ENCODE data around the gene TWIST1. TPM values are rescaled to one million over a fixed set of nuclear protein-coding genes. Genes with fewer than 3 reads are reported as not detected.

The TWIST1 gene
- total and polyA plus RNA-seq, 2 of the 13 experiments (the other 11 are each of a cell fraction or from before 2014, with no cell fraction given): not detected

DNA sequence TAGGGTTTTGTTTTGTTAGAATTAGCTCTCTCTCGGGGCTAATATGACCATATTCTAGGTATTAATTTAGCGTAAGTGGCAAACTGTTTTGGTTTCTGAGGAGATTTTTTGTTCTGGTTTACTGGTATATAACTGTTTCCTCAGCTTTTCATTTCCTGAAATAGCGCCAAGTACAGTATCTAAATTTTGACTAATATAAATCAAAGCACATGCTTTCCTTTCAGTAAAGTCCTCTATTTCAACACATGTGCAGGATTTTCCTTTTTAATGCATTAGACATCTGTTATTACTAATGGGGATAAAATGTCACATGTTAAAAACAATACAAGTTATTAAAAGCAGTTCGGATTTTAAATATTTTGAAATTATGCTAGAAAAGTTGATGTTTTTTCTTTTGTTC, 16.4 kb upstream of the TWIST1 start:
- Histone ChIP-seq H3K9ac (ENCODE audit: insufficient read depth, low read depth, low read length) (no peak overlapping the region), H3K9me3 (ENCODE audit: low read length) (peaks cover 24% of the 10 kb centered on the region), H3K27me3 (ENCODE audit: control insufficient read depth in 1 of 2, insufficient read depth in 2 of 2, low read length in 2 of 2) (no peaks in the 10 kb centered on the region), H3K4me2 (ENCODE audit: low read depth, low read length) (no peak overlapping the region), H3K4me3 (replicated peaks in 1 of 3; ENCODE audit: insufficient read depth in 1 of 3, low read depth in 2 of 3, low read length in 3 of 3) (no peak overlapping the region), H3K27ac (ENCODE audit: extremely low read length, insufficient read depth, low read length) (no peak overlapping the region), H2AFZ (ENCODE audit: low read length) (no peak overlapping the region), H3K4me1 (ENCODE audit: insufficient read depth, low read length) (no peaks in the 10 kb centered on the region), H3K36me3 (replicated peaks in 1 of 2; ENCODE audit: control insufficient read depth in 1 of 2, insufficient read depth in 2 of 2, low read length in 2 of 2) (no peaks in the 10 kb centered on the region), H3K79me2 (ENCODE audit: insufficient read depth, low read length) (no peaks in the 10 kb centered on the region), H4K20me1 (ENCODE audit: insufficient read depth, low read length) (no peaks in the 10 kb centered on the region)
- in situ Hi-C loops (cut with HindIII; ENCODE audit: extremely low pct_ligation_motif_present, low pct_unique_long_range_greater_than_20kb) (no loop called here), intact Hi-C loops (cut with micrococcal nuclease; ENCODE audit: unreplicated experiment) (no loop called here)
- DNase-seq (ENCODE audit: low spot score) (no peak), FAIRE-seq (no peak), ATAC-seq (no peak)
- POLR2A ChIA-PET: no interaction called here
- BruUV-seq (replicated peaks): no TSS peak
- WGBS (ENCODE audit: low lambda C conversion rate): 1% methylated on average over 4 of the region's 4 CpGs
- CTCF ChIA-PET (ENCODE audit: low intra/inter-chr PET ratio, low total read pairs): no interaction called here
- TF ChIP-seq ZNF709 (CRISPR knock-in tag; IDR thresholded peaks at IDR 0.05): no peak
- TF ChIP-seq, protein P1, sequence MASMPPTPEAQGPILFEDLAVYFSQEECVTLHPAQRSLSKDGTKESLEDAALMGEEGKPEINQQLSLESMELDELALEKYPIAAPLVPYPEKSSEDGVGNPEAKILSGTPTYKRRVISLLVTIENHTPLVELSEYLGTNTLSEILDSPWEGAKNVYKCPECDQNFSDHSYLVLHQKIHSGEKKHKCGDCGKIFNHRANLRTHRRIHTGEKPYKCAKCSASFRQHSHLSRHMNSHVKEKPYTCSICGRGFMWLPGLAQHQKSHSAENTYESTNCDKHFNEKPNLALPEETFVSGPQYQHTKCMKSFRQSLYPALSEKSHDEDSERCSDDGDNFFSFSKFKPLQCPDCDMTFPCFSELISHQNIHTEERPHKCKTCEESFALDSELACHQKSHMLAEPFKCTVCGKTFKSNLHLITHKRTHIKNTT (CRISPR knock-in tag; IDR thresholded peaks at IDR 0.05): no peak
- TF ChIP-seq ZNF549 (CRISPR knock-in tag; IDR thresholded peaks at IDR 0.05): no peak
- TF ChIP-seq EED (CRISPR knock-in tag; IDR thresholded peaks at IDR 0.05): no peak
- TF ChIP-seq ZNF230 (CRISPR knock-in tag; IDR thresholded peaks at IDR 0.05): no peak
- no peak for TF ChIP-seq NFE2 (CRISPR knock-in tag; IDR thresholded peaks at IDR 0.05)

DNA sequence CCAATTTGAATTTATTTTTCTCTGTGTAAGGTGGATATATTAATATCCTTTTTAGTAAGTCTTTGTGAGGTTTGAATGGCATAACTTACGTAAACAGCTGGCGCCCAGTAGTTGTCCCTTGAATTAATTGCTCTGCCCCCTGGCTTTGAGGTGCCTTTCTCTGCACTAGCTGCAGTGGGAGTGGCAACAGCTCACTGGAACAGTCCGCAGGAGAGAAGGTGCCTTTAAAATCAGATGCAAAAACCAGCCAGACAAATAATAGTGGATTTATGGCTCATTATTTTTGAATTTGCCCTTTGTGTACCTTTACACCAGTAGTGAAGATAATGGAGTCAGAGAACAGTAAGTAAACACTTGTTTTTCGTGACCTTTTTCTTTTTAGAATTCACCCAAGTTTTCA, 16.0 kb upstream of the TWIST1 start:
- BruUV-seq (replicated peaks): no TSS peak
- Histone ChIP-seq H3K9me3 (ENCODE audit: low read length) (peaks cover 24% of the 10 kb centered on the region), H3K27me3 (ENCODE audit: control insufficient read depth in 1 of 2, insufficient read depth in 2 of 2, low read length in 2 of 2) (no peaks in the 10 kb centered on the region), H3K4me1 (ENCODE audit: insufficient read depth, low read length) (no peaks in the 10 kb centered on the region), H3K4me2 (ENCODE audit: low read depth, low read length) (no peak overlapping the region), H3K79me2 (ENCODE audit: insufficient read depth, low read length) (no peaks in the 10 kb centered on the region), H3K4me3 (replicated peaks in 1 of 3; ENCODE audit: insufficient read depth in 1 of 3, low read depth in 2 of 3, low read length in 3 of 3) (no peak overlapping the region), H3K9ac (ENCODE audit: insufficient read depth, low read depth, low read length) (no peak overlapping the region), H2AFZ (ENCODE audit: low read length) (no peak overlapping the region), H3K36me3 (replicated peaks in 1 of 2; ENCODE audit: control insufficient read depth in 1 of 2, insufficient read depth in 2 of 2, low read length in 2 of 2) (no peaks in the 10 kb centered on the region), H3K27ac (ENCODE audit: extremely low read length, insufficient read depth, low read length) (no peak overlapping the region), H4K20me1 (ENCODE audit: insufficient read depth, low read length) (no peaks in the 10 kb centered on the region)
- ATAC-seq (no peak), FAIRE-seq (no peak), DNase-seq (ENCODE audit: low spot score) (no peak)
- intact Hi-C loops (cut with micrococcal nuclease; ENCODE audit: unreplicated experiment) (no loop called here), in situ Hi-C loops (cut with HindIII; ENCODE audit: extremely low pct_ligation_motif_present, low pct_unique_long_range_greater_than_20kb) (no loop called here)
- 1% methylated on average over 4 of the region's 4 CpGs for WGBS (ENCODE audit: low lambda C conversion rate)
- CTCF ChIA-PET (ENCODE audit: low intra/inter-chr PET ratio, low total read pairs): no interaction called here
- POLR2A ChIA-PET: no interaction called here
- no peak for TF ChIP-seq KDM6A (CRISPR knock-in tag; IDR thresholded peaks at IDR 0.05; ENCODE audit: low read depth)
- TF ChIP-seq, protein P2, sequence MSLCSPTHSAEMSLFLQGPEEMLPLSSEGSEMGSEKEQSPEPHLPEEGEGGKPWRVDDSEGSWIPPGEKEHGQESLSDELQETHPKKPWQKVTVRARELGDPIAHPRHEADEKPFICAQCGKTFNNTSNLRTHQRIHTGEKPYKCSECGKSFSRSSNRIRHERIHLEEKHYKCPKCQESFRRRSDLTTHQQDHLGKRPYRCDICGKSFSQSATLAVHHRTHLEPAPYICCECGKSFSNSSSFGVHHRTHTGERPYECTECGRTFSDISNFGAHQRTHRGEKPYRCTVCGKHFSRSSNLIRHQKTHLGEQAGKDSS (CRISPR knock-in tag; IDR thresholded peaks at IDR 0.05; ENCODE audit: borderline replicate concordance, low read depth): no peak
- TF ChIP-seq ZNF329 (CRISPR knock-in tag; IDR thresholded peaks at IDR 0.05; ENCODE audit: low read depth): no peak
- TF ChIP-seq, protein P3, sequence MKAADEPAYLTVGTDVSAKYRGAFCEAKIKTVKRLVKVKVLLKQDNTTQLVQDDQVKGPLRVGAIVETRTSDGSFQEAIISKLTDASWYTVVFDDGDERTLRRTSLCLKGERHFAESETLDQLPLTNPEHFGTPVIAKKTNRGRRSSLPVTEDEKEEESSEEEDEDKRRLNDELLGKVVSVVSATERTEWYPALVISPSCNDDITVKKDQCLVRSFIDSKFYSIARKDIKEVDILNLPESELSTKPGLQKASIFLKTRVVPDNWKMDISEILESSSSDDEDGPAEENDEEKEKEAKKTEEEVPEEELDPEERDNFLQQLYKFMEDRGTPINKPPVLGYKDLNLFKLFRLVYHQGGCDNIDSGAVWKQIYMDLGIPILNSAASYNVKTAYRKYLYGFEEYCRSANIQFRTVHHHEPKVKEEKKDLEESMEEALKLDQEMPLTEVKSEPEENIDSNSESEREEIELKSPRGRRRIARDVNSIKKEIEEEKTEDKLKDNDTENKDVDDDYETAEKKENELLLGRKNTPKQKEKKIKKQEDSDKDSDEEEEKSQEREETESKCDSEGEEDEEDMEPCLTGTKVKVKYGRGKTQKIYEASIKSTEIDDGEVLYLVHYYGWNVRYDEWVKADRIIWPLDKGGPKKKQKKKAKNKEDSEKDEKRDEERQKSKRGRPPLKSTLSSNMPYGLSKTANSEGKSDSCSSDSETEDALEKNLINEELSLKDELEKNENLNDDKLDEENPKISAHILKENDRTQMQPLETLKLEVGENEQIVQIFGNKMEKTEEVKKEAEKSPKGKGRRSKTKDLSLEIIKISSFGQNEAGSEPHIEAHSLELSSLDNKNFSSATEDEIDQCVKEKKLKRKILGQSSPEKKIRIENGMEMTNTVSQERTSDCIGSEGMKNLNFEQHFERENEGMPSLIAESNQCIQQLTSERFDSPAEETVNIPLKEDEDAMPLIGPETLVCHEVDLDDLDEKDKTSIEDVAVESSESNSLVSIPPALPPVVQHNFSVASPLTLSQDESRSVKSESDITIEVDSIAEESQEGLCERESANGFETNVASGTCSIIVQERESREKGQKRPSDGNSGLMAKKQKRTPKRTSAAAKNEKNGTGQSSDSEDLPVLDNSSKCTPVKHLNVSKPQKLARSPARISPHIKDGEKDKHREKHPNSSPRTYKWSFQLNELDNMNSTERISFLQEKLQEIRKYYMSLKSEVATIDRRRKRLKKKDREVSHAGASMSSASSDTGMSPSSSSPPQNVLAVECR (CRISPR knock-in tag; IDR thresholded peaks at IDR 0.05; ENCODE audit: borderline replicate concordance): no peak
- no peak for TF ChIP-seq ZNF766 (CRISPR knock-in tag; IDR thresholded peaks at IDR 0.05; ENCODE audit: borderline replicate concordance)
- TF ChIP-seq, protein P4, sequence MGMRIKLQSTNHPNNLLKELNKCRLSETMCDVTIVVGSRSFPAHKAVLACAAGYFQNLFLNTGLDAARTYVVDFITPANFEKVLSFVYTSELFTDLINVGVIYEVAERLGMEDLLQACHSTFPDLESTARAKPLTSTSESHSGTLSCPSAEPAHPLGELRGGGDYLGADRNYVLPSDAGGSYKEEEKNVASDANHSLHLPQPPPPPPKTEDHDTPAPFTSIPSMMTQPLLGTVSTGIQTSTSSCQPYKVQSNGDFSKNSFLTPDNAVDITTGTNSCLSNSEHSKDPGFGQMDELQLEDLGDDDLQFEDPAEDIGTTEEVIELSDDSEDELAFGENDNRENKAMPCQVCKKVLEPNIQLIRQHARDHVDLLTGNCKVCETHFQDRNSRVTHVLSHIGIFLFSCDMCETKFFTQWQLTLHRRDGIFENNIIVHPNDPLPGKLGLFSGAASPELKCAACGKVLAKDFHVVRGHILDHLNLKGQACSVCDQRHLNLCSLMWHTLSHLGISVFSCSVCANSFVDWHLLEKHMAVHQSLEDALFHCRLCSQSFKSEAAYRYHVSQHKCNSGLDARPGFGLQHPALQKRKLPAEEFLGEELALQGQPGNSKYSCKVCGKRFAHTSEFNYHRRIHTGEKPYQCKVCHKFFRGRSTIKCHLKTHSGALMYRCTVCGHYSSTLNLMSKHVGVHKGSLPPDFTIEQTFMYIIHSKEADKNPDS (CRISPR knock-in tag; IDR thresholded peaks at IDR 0.05): no peak

Measured in HepG2 (cell line).